Sigmoid colon (tissue), 4 donors: ENCODE results near the gene TRIM13.

Experiments used
- POLR2A ChIP-seq, 2 donors: fragments of 450-650 bp; IDR thresholded peaks; one replicate each; pipeline ENCODE4 v1.6.1; 2016; ENCODE audit warnings: antibody characterized with exemption in 2 of 2, mild to moderate bottlenecking in 2 of 2, moderate library complexity in 2 of 2
- POLR2AphosphoS5 ChIP-seq, 4 donors: sonication (generic); formaldehyde crosslinking; IDR thresholded peaks; one replicate each; pipeline ENCODE4 v1.6.1; 2017; ENCODE audit warnings: antibody characterized with exemption in 4 of 4
- TF ChIP-seq, protein P1 (sequence below), 4 experiments: fragments of 450-650 bp in 3 of 4; fragments of 200-600 bp in 1 of 4; IDR thresholded peaks; one replicate each; pipeline ENCODE4 v1.5.1; 2016 to 2019; ENCODE audit warnings: antibody characterized with exemption in 4 of 4, mild to moderate bottlenecking in 3 of 4, moderate library complexity in 2 of 4

DNA sequence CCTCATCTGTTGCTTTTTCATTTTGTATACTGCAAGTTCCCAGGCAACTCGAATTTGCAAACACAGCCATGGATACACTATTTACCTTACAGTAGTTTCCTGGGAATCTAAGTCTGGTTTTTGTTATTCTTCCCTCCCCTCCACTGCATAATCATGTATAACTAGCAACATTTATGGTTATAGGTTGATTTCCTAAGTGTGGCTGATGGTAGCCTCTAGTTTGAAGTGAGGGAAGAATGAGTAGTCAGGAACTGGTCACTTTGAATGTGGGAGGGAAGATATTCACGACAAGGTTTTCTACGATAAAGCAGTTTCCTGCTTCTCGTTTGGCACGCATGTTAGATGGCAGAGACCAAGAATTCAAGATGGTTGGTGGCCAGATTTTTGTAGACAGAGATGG is 18.4 kb downstream of the TRIM13 start, which contains the start of gene KCNRG:
- TF ChIP-seq, protein P1, sequence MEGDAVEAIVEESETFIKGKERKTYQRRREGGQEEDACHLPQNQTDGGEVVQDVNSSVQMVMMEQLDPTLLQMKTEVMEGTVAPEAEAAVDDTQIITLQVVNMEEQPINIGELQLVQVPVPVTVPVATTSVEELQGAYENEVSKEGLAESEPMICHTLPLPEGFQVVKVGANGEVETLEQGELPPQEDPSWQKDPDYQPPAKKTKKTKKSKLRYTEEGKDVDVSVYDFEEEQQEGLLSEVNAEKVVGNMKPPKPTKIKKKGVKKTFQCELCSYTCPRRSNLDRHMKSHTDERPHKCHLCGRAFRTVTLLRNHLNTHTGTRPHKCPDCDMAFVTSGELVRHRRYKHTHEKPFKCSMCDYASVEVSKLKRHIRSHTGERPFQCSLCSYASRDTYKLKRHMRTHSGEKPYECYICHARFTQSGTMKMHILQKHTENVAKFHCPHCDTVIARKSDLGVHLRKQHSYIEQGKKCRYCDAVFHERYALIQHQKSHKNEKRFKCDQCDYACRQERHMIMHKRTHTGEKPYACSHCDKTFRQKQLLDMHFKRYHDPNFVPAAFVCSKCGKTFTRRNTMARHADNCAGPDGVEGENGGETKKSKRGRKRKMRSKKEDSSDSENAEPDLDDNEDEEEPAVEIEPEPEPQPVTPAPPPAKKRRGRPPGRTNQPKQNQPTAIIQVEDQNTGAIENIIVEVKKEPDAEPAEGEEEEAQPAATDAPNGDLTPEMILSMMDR (IDR thresholded peaks at IDR 0.05) = no peak
- TF ChIP-seq POLR2A (IDR thresholded peaks at IDR 0.05) (no peak), POLR2AphosphoS5 (IDR thresholded peaks at IDR 0.05) (no peak)
